OCI-LY3 (cell line): ENCODE results near the gene LILRB3.

Source experiments
- H2AFZ ChIP-seq: fragments of 200-600, 300-600 bp; shearing (Covaris generic); 2 replicates; pipeline ENCODE4 v1.6.0; 2014; ENCODE audit warnings: antibody characterized with exemption, low read depth, low read length
- H3K27ac ChIP-seq: fragments of 200-600, 300-600 bp; sonication (generic); 2 replicates; pipeline ENCODE4 v1.5.1; 2014; ENCODE audit warnings: mild to moderate bottlenecking, low read length, moderate library complexity, mixed read lengths
- H3K27me3 ChIP-seq: fragments of 200-600, 300-600 bp; sonication (generic); 2 replicates; pipeline ENCODE4 v1.6.1; 2014; ENCODE audit warnings: low read depth, low read length, mixed read lengths
- H3K36me3 ChIP-seq: fragments of 200-600, 300-600 bp; sonication (generic); replicated peaks from 2 replicates; pipeline ENCODE3; 2014; ENCODE audit warnings: low read depth, low read length, mixed read lengths
- H3K4me1 ChIP-seq: fragments of 300-600, 200-600 bp; sonication (generic); 2 replicates; pipeline ENCODE4 v1.6.1; 2014; ENCODE audit warnings: low read length, mixed read lengths
- H3K4me2 ChIP-seq: fragments of 200-600, 300-600 bp; sonication (generic); 2 replicates; pipeline ENCODE4 v1.6.1; 2014; ENCODE audit warnings: low read length, mixed read lengths
- H3K4me3 ChIP-seq: fragments of 300-600, 200-600 bp; sonication (generic); 2 replicates; pipeline ENCODE4 v1.5.1; 2014; ENCODE audit warnings: antibody characterized with exemption, mild to moderate bottlenecking, low read length, moderate library complexity
- H3K79me2 ChIP-seq: fragments of 300-600, 200-600 bp; shearing (Covaris generic); 2 replicates; pipeline ENCODE4 v1.6.1; 2014; ENCODE audit warnings: mild to moderate bottlenecking, low read length, mixed read lengths
- H3K9ac ChIP-seq: fragments of 300-600, 200-600 bp; shearing (Covaris generic); 2 replicates; pipeline ENCODE4 v1.6.0; 2014; ENCODE audit warnings: mild to moderate bottlenecking, low read length, moderate library complexity
- H3K9me3 ChIP-seq: fragments of 200-600, 300-600 bp; shearing (Covaris generic); 2 replicates; pipeline ENCODE4 v1.6.1; 2014; ENCODE audit warnings: low read length, mixed read lengths; ENCODE audit not compliant: insufficient read depth
- H4K20me1 ChIP-seq: fragments of 200-600, 300-600 bp; sonication (generic); 2 replicates; pipeline ENCODE4 v1.6.1; 2016; ENCODE audit warnings: low read length, mixed read lengths; ENCODE audit not compliant: insufficient read depth
- EZH2phosphoT487 ChIP-seq: fragments of 200-600 bp; shearing (Covaris generic); IDR thresholded peaks from 2 replicates; pipeline ENCODE4 v1.6.1; 2018; ENCODE audit warnings: antibody characterized with exemption, mixed run types, low read depth
- TF ChIP-seq, protein P1 (sequence below): fragments of 200-600, 300-600 bp; sonication (generic); IDR thresholded peaks from 2 replicates; pipeline ENCODE4 v1.5.1; 2014; ENCODE audit warnings: antibody characterized with exemption, low read length, low read depth

The LILRB3 gene

GRCh38 chr19:54211235-54211634 lies 11.6 kb downstream of the LILRB3 start:
- Histone ChIP-seq H4K20me1 (peaks cover 50% of the 10 kb centered on the region), H3K4me2 (no peak overlapping the region), H3K36me3 (peaks cover 44% of the 10 kb centered on the region)

GRCh38 chr19:54209811-54210494 lies 12.9 kb downstream of the LILRB3 start:
- H3K9me3 ChIP-seq, result no peaks in the 10 kb centered on the region
- H4K20me1 ChIP-seq, result peaks cover 63% of the 10 kb centered on the region
- peak overlapping the region; percentile 10; the same call in 1 of the 2 replicates for H3K27ac ChIP-seq
- H3K36me3 ChIP-seq, result peaks cover 55% of the 10 kb centered on the region
- peaks cover 33% of the 10 kb centered on the region for H3K79me2 ChIP-seq
- no peaks in the 10 kb centered on the region for H3K27me3 ChIP-seq
- H2AFZ ChIP-seq, result no peak overlapping the region
- H3K9ac ChIP-seq, result no peak overlapping the region
- H3K4me2 ChIP-seq, result no peak overlapping the region
- TF ChIP-seq, protein P1, sequence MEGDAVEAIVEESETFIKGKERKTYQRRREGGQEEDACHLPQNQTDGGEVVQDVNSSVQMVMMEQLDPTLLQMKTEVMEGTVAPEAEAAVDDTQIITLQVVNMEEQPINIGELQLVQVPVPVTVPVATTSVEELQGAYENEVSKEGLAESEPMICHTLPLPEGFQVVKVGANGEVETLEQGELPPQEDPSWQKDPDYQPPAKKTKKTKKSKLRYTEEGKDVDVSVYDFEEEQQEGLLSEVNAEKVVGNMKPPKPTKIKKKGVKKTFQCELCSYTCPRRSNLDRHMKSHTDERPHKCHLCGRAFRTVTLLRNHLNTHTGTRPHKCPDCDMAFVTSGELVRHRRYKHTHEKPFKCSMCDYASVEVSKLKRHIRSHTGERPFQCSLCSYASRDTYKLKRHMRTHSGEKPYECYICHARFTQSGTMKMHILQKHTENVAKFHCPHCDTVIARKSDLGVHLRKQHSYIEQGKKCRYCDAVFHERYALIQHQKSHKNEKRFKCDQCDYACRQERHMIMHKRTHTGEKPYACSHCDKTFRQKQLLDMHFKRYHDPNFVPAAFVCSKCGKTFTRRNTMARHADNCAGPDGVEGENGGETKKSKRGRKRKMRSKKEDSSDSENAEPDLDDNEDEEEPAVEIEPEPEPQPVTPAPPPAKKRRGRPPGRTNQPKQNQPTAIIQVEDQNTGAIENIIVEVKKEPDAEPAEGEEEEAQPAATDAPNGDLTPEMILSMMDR, result no peak
- no peak for TF ChIP-seq EZH2phosphoT487
- no peak overlapping the region for H3K4me3 ChIP-seq
- peaks cover 39% of the 10 kb centered on the region for H3K4me1 ChIP-seq

More at GRCh38 chr19:54211235-54211634, 11.6 kb downstream of the LILRB3 start:
- H3K4me3 ChIP-seq, result no peak overlapping the region
- no peaks in the 10 kb centered on the region for H3K9me3 ChIP-seq
- TF ChIP-seq, protein P1, result no peak
- TF ChIP-seq EZH2phosphoT487, result no peak
- peaks cover 20% of the 10 kb centered on the region for H3K79me2 ChIP-seq
- H3K4me1 ChIP-seq, result peaks cover 26% of the 10 kb centered on the region
- no peak overlapping the region for H3K27ac ChIP-seq
- H3K9ac ChIP-seq, result no peak overlapping the region
- H2AFZ ChIP-seq, result no peak overlapping the region
- no peaks in the 10 kb centered on the region for H3K27me3 ChIP-seq

DNA sequence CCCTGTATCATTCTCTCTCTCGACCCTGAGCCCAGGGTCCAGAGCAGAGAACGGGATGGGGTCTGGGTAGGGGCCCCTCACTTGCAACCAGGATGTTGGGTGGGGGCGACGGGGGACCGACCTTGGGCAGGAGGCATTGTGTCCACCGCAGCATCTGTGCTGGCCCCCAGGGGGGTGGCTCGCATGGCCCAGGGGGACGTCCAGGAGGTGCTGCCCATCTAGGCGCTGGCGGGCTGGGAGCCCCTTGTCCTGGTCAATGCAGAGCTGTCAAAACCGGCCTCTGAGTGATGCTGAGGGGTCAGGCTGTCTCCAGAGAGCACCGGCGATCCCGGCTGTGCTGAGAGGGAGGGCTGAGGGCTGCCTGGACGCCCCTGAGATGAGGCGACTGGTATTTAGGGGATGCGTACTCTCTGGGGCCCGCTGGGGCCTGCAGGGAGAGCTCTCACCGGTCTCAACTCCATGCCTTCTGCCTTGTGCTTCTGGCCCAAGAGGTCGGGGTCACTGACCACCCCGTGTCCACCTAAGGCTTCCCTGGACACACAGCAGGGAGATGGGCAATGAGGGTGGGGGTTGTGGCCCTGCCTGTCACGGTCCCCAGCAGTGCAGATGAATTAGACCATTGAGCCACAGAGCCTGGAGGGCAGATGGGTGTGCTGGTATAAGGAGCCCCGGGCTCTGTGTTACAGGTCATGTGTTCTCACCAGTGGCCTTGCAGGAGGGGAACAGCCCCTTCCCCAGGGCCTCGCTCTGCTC lies 13.6 kb downstream of the LILRB3 start:
- Histone ChIP-seq H3K36me3 (peaks cover 60% of the 10 kb centered on the region), H2AFZ (no peak overlapping the region), H3K27ac (peak overlapping the region; percentile 10; the same call in 1 of the 2 replicates), H3K9ac (no peak overlapping the region), H3K27me3 (no peaks in the 10 kb centered on the region), H3K4me1 (peaks cover 46% of the 10 kb centered on the region), H3K4me3 (no peak overlapping the region), H3K4me2 (no peak overlapping the region), H3K9me3 (no peaks in the 10 kb centered on the region), H3K79me2 (peaks cover 40% of the 10 kb centered on the region), H4K20me1 (peaks cover 70% of the 10 kb centered on the region)
- no peak for TF ChIP-seq EZH2phosphoT487
- TF ChIP-seq, protein P1, result no peak

GRCh38 chr19:54208784-54209057 lies 14.1 kb downstream of the LILRB3 start:
- H3K27ac ChIP-seq, result peak overlapping the region; percentile 73
- no peak overlapping the region for H3K4me3 ChIP-seq
- H3K4me1 ChIP-seq, result peaks cover 51% of the 10 kb centered on the region
- no peak overlapping the region; the same call in 1 of the 2 replicates for H3K4me2 ChIP-seq
- no peaks in the 10 kb centered on the region for H3K27me3 ChIP-seq
- H3K79me2 ChIP-seq, result peaks cover 45% of the 10 kb centered on the region
- H3K9ac ChIP-seq, result no peak overlapping the region
- H3K36me3 ChIP-seq, result peaks cover 65% of the 10 kb centered on the region
- H2AFZ ChIP-seq, result no peak overlapping the region
- TF ChIP-seq EZH2phosphoT487, result no peak
- TF ChIP-seq, protein P1, result no peak
- peaks cover 75% of the 10 kb centered on the region for H4K20me1 ChIP-seq
- H3K9me3 ChIP-seq, result no peaks in the 10 kb centered on the region
